ENCODE measurements around the gene HAPLN1.

- TF ChIP-seq CTCF (IDR thresholded peaks at IDR 0.05) (no peak), POLR2A (IDR thresholded peaks at IDR 0.05) (no peak)
Measured at GRCh38 chr5:83745816-83746215, 25.2 kb upstream of the HAPLN1 start.
